ENCODE measurements around the gene HOXA1.
A peak's percentile ranks its signal among the peaks of the same experiment; 100 is the strongest.

HOXA1 gene

DNA sequence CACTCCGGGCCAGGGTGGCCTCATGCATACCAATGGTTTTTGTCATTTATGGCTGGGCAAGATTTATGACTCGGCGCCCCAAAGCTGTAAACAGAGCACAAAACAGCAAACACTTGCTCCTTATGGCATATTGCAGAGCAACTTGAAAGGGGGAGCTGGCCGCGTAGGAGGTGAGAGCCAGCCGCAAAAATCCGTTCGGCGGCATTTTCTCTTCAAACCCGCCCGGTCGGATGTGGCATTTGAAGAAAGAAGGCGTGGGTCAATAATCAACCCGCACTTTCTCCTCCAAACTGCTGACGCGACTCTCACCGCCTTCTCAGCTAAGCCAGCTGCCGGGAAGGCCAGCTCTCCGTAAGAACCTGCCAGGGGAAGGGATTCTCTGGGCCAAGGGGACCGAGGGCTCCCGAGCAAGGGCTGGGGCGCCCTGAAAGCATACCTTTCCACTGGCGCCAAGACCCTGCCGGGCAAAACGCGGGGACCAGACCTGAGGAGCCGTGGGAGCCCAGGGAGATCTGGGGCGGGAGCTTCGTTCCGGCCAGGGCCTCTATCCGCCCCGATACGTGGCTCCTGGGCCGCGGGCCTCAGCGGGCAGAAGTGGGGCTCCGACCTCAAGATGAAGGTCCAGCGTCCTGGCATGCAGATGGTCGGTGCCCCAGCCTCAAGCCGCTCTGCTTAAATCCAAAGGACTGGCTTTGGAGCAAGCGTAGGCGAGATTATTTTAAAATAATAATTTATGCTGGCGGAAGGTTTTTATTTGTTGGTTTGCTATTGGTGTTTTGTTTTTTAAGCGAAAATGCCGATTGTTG, 19.6 kb upstream of the HOXA1 start:
- TF ChIP-seq ELF4 (IDR thresholded peaks at IDR 0.05) (no peak), HDGF (IDR thresholded peaks at IDR 0.05; ENCODE audit: borderline replicate concordance) (peak; percentile 70; the same call in 1 of the 2 replicates), FOXK2 (IDR thresholded peaks at IDR 0.05) (no peak), CTBP1 (IDR thresholded peaks at IDR 0.05; ENCODE audit: borderline replicate concordance) (peak; percentile 76; the same call in 1 of the 2 replicates), L3MBTL2 (conservative IDR thresholded peaks at IDR 0.05) (no peak), LEF1 (IDR thresholded peaks at IDR 0.05; ENCODE audit: borderline replicate concordance) (no peak), SP1 (IDR thresholded peaks at IDR 0.05) (no peak), ZNF384 (IDR thresholded peaks at IDR 0.05) (no peak), FOXA1 (IDR thresholded peaks at IDR 0.05) (no peak), SUZ12 (IDR thresholded peaks at IDR 0.05) (no peak), TARDBP (IDR thresholded peaks at IDR 0.05) (no peak), ARNT (IDR thresholded peaks at IDR 0.05) (no peak), NFRKB (IDR thresholded peaks at IDR 0.05) (no peak)
- TF ChIP-seq, protein P1, sequence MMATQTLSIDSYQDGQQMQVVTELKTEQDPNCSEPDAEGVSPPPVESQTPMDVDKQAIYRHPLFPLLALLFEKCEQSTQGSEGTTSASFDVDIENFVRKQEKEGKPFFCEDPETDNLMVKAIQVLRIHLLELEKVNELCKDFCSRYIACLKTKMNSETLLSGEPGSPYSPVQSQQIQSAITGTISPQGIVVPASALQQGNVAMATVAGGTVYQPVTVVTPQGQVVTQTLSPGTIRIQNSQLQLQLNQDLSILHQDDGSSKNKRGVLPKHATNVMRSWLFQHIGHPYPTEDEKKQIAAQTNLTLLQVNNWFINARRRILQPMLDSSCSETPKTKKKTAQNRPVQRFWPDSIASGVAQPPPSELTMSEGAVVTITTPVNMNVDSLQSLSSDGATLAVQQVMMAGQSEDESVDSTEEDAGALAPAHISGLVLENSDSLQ (IDR thresholded peaks at IDR 0.05): peak; percentile 90
- DNase-seq (ENCODE audit: extremely low spot score): no peak
- POLR2A ChIA-PET: interaction anchor here (0.7 to 8.7 kb wide), 21 partner anchors 9 to 258 kb away, joined by 3 to 103 read pairs (median 4); partner anchors contain the start of genes HOXA1, HOXA10, HOXA11 and HOXA3
- CTCF ChIA-PET: interaction anchor here (1.3 to 1.4 kb wide), 2 partner anchors 64 to 262 kb away, joined by 4 to 6 read pairs; no protein-coding TSS in a partner anchor

DNA sequence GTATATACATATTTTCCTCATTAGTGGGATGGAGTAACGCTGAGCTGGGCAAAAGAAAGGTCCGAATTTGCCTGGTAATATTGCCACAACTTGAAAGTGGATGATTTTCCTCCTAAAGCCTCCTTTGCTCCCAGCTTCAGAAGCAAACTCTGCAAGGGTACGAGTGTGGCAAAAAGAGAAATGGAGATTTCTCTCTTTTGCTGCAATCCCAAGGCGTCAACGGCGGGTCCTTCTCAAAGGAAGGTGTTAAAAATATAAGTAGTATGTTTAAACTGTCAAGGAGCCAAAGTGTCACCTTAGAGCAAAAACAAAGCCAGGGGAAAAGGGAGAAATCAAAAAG, 19.1 kb upstream of the HOXA1 start:
- CTCF ChIA-PET: interaction anchor here (0.6 to 1.4 kb wide), 2 partner anchors 261 to 915 kb away, joined by 3 to 6 read pairs; no protein-coding TSS in a partner anchor
- POLR2A ChIA-PET: interaction anchor here (0.7 to 8.7 kb wide), 22 partner anchors 10 to 716 kb away, joined by 3 to 103 read pairs (median 4); partner anchors contain the start of genes HOXA1, HOXA10, HOXA11 and HOXA3
- DNase-seq (ENCODE audit: extremely low spot score): no peak
- TF ChIP-seq, protein P1 (IDR thresholded peaks at IDR 0.05): no peak
- TF ChIP-seq ELF4 (IDR thresholded peaks at IDR 0.05) (no peak), HDGF (IDR thresholded peaks at IDR 0.05; ENCODE audit: borderline replicate concordance) (no peak), BHLHE40 (IDR thresholded peaks at IDR 0.05; ENCODE audit: borderline replicate concordance) (no peak), ARNT (IDR thresholded peaks at IDR 0.05) (no peak), SP1 (IDR thresholded peaks at IDR 0.05) (no peak), FOXK2 (IDR thresholded peaks at IDR 0.05) (no peak), TARDBP (IDR thresholded peaks at IDR 0.05) (no peak), ZNF384 (IDR thresholded peaks at IDR 0.05) (no peak), NFRKB (IDR thresholded peaks at IDR 0.05) (no peak), FOXA1 (IDR thresholded peaks at IDR 0.05) (no peak), SUZ12 (IDR thresholded peaks at IDR 0.05) (no peak), FOXM1 (IDR thresholded peaks at IDR 0.05; ENCODE audit: borderline replicate concordance) (no peak)

DNA sequence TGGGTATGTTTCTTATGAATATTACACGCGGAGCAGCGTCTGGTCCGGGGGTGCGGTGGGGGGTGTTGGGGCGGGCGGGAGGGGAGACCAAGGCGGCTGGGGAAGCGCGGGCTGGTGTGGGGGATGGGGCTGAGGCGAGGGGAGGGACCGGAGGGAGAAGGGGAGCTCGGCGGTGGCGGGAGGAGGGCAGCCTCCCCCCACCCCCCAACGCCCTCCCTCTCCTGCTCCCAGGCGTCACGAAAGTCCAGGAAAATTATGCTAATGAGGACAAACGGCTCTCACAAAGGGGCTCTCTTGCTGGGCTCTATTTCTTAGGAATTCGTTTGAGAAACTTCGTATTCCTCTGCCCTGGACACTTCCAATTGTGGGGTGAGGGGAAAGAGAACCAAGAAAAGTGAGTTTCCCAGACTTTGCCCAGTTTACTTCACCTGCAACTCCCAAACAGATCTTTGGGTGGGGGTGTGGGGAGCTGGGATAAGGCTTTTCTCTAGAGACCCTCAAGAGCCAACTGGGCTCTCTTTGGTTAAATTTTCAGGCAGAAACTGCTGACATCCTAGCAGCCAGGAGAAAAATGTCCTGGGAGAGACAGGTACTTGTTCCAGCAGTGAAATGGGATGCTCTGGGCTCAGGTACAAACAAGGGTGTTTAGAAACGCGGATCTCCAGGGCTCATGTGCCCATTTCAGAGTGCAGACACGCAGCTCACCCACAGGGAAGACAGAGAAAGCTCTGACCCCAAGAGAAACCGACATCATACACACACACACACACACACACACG, 18.4 kb upstream of the HOXA1 start:
- ChIA-PET CTCF (interaction anchor here (0.6 to 1.4 kb wide), 2 partner anchors 260 to 914 kb away, joined by 3 to 6 read pairs; no protein-coding TSS in a partner anchor), POLR2A (interaction anchor here (0.6 to 8.7 kb wide), 21 partner anchors 11 to 716 kb away, joined by 3 to 103 read pairs (median 4); partner anchors contain the start of genes HOXA1, HOXA3, HOXA4 and HOXA5)
- TF ChIP-seq FOXA1 (IDR thresholded peaks at IDR 0.05): no peak
- TF ChIP-seq FOXK2 (IDR thresholded peaks at IDR 0.05): no peak
- TF ChIP-seq BHLHE40 (IDR thresholded peaks at IDR 0.05; ENCODE audit: borderline replicate concordance): no peak
- TF ChIP-seq, protein P1 (IDR thresholded peaks at IDR 0.05): no peak
- TF ChIP-seq ELF4 (IDR thresholded peaks at IDR 0.05): no peak
- TF ChIP-seq ARNT (IDR thresholded peaks at IDR 0.05): no peak
- TF ChIP-seq LEF1 (IDR thresholded peaks at IDR 0.05; ENCODE audit: borderline replicate concordance): no peak
- TF ChIP-seq SP1 (IDR thresholded peaks at IDR 0.05): no peak
- no peak for TF ChIP-seq FOXM1 (IDR thresholded peaks at IDR 0.05; ENCODE audit: borderline replicate concordance)
- no peak for TF ChIP-seq L3MBTL2 (conservative IDR thresholded peaks at IDR 0.05)
- TF ChIP-seq TARDBP (IDR thresholded peaks at IDR 0.05): no peak
- peak; percentile 58 for DNase-seq (ENCODE audit: extremely low spot score)

GRCh38 chr7:27112955-27113949, 17.5 kb upstream of the HOXA1 start:
- TF ChIP-seq LEF1 (IDR thresholded peaks at IDR 0.05; ENCODE audit: borderline replicate concordance) (0 out of 2 replicates have a peak, but pooled peaks have one; percentile 65), CTBP1 (IDR thresholded peaks at IDR 0.05; ENCODE audit: borderline replicate concordance) (peak; percentile 79; the same call in 1 of the 2 replicates), SP1 (IDR thresholded peaks at IDR 0.05) (no peak), TARDBP (IDR thresholded peaks at IDR 0.05) (no peak)
- TF ChIP-seq, protein P1 (IDR thresholded peaks at IDR 0.05): peak; percentile 96
- peak; percentile 59 for DNase-seq (ENCODE audit: extremely low spot score)
- ChIA-PET CTCF (no interaction called here), POLR2A (interaction anchor here (0.6 to 8.7 kb wide), 10 partner anchors 13 to 256 kb away, joined by 3 to 103 read pairs (median 4); partner anchors contain the start of genes HOXA1, HOXA4, HOXA5 and HOXA7)
